IMR-90 (cell line): ENCODE measurements around the gene SP140. TPM values are rescaled to one million over a fixed set of nuclear protein-coding genes. Genes with fewer than 3 reads are reported as not detected.
A peak's percentile ranks its signal among the peaks of the same experiment; 100 is the strongest.

Source experiments
- CEBPB ChIP-seq: IDR thresholded peaks from 2 replicates; pipeline ENCODE4 v1.6.1; 2012; ENCODE audit warnings: low read depth, low read length, improper control_type of control experiment
- RAD21 ChIP-seq: IDR thresholded peaks from 2 replicates; pipeline ENCODE4 v1.6.1; 2012; ENCODE audit warnings: low read length, improper control_type of control experiment
- RFX5 ChIP-seq: IDR thresholded peaks from 2 replicates; pipeline ENCODE4 v1.8.0; 2012; ENCODE audit warnings: low read depth, mild to moderate bottlenecking, low read length, moderate library complexity
- polyA plus RNA-seq, 3 experiments: library from polyadenylated mRNA; depleted of rRNA; stranded (reverse); fragments of >200 nt; gene quantifications; 2 replicates each; pipeline ENCODE4 v1.2.3, GENCODE V29; 2012; ENCODE audit warnings: low replicate concordance in 1 of 3
- total RNA-seq: library from RNA; depleted of rRNA; stranded (reverse); fragments of >200 nt; gene quantifications from 2 replicates; pipeline ENCODE4 v1.2.3, GENCODE V29; 2012

Gene SP140
- total and polyA plus RNA-seq, 2 of the 4 experiments (the other 2 are of a cell fraction): 1.4 TPM

DNA sequence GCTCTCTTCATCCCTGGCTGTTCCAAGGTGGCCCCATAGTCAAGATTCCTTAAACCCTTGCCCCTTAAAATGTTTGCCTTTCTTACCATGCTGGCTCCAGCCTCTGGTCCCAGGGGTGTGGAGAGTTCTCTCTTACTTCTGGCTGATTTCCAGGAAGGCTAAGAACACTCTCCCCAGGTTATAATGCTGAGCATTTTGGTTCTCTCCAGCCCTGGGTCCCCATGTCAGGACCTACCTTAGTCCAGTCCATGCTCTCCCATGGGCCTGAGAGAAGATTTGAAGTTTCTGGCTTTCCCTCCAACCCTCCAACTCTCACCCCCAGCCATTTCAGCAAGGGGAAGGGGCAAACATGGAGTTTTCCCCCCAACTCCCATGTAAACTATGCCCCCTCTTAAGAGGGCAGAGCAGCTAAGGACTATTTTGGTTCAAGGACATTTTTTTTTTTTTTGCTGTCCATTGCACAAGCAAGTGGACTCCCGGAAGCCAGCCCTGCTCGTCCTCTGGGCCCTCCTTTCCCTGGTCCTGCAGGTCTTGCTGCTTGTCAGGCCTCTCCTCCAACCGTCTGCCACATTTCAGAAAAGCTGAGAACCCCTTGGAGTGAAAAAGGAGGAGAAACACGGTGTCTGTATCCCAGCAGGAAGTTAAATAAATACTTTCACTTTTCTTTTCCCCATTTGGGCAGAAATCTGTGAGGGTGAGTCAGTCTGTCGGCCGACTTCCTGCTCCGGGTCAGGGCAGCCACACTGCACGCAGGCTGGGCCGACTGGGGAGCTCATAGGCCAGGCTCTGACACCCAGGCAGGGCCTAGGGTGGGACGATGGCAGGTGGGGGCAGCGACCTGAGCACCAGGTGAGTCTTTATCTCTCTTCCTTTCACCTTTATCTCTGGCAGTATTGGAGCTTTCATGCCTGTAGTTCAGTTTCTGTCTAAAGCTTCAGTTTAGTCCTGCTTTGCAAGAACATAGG, 101.2 kb downstream of the SP140 start, which contains the start of gene SP140L (continued):
- TF ChIP-seq CEBPB (peak; percentile 41; the same call in 1 of the 2 replicates), RFX5 (no peak), RAD21 (0 out of 2 replicates have a peak, but pooled peaks have one; percentile 5)
